HG03097 (cell line): ENCODE data around the gene ENG.
"Not testable (repeated sequence)": the region's sequence is repeated elsewhere in the genome, so short reads cannot be mapped to it uniquely, and the experiment has no call there.

ENCODE experiments used
- ATAC-seq: cut with Tn5 transposase; IDR thresholded peaks from one replicate; pipeline ENCODE4 v1.9.1; 2021; ENCODE audit not compliant: unreplicated experiment, low FRiP score

ENG gene

DNA sequence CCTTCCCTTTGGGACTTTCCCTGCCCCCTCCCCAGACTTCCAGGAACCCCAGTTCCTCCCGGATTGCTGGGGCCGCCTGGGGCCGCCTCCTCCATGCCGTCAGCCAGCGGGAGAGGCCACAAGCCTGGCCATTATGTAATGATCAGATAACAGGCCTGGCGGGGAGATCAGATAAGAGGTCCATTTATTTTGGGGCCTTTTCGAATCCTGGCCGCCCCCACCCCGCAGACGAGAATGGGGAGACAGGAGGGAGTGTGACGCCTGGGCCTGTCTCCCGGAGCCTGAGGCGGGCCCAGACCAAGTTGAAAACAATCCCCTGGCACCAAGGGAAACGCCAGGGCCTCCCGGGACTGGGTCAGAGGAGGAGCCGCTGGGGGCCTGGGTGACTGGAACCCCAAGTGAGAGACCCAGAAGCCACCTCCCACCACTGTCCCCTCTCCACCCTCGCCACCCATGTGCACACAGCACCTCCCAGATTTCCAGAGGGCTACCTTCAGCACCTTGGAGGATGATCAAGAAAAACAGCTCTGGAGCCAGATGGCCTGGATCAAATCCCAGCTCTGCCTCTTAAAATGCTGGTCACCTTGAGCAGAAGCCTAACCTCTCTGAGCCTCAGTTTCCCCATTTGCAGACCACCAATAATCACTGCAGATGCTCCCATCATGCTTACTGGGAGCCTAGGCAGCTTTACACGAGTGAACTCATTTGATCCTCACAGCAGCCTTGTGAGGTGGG, 7.8 kb downstream of the ENG start:
- ATAC-seq = no peak

DNA sequence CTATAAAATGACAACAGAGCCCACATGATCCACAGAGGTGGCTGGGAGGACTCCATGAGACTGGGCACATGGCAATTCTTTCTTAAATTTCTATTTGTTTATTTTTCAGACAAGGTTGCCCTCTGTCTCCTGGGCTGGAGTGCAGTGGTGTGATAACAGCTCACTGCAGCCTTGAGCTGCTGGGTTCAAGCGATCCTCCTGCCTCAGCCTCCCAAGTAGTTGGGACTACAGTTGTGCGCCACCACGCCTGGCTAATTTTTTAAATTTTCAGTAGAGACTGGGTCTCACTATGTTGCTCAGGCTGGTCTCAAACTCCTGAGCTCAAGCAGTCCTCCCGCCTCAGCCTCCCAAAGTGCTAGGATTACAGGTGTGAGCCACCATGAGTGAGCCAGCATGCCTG, 8.8 kb downstream of the ENG start:
- ATAC-seq = not testable (repeated sequence)

DNA sequence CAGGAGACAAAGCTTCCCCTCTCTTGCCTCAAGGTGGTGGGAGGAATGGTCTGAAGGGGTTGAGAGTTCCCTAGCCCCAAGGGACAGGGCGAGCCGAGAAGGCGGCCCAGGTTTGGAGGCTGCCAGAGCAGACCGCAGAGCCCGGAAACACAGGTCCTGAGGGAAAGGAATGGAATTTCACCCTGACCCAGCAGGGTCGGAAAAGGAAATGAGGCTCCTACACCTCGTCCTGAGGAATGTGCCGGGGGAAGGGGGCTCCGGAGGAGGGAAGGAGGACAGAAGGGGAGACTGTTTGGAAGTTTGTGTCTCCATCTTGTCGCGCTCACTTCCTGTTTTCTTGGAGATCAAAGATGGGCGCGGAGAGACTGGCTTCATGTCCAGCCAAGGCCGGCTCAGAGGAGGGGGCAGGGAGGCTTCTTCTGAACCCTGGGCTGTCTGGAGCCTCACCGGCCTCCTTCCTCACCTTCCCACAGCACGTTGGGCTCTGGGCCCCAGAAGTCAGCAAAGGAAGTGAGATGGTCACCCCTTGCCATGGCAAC, 9.6 kb downstream of the ENG start:
- ATAC-seq = no peak

DNA sequence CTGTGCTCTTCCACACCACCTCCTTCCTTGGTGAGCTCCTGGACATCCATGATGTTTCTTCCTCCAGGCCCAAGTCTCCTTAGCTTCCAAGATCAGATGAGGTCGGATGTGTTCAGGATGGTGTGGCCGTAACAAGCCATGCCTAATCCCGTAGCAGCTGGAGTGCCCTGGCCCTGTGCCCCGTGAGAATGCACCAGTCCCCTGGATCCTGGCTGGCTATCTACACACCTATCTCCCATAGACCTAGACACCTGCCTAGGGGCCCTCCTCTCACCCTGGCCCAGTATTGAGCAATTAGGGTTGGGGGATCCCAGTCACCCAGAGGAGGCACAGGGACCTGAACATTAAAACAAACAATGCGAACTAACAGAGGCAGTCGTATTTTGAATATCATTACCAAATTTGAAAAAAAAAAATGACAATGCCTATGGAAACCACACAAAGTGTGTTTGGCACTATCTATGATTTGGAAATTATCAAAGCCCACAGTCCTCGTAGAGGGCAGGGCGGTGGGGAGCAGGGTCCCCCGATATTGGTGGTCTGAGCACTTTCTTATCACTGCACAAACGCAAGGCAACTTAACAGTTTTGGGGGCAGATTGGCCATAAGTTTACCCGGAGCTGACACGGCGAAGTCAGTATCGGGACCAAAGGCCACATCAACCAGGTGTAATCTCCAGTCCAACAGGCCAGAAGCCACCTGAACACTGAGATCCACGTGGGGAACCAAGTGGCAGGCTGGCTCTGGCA, 13.2 kb downstream of the ENG start:
- ATAC-seq = no peak

DNA sequence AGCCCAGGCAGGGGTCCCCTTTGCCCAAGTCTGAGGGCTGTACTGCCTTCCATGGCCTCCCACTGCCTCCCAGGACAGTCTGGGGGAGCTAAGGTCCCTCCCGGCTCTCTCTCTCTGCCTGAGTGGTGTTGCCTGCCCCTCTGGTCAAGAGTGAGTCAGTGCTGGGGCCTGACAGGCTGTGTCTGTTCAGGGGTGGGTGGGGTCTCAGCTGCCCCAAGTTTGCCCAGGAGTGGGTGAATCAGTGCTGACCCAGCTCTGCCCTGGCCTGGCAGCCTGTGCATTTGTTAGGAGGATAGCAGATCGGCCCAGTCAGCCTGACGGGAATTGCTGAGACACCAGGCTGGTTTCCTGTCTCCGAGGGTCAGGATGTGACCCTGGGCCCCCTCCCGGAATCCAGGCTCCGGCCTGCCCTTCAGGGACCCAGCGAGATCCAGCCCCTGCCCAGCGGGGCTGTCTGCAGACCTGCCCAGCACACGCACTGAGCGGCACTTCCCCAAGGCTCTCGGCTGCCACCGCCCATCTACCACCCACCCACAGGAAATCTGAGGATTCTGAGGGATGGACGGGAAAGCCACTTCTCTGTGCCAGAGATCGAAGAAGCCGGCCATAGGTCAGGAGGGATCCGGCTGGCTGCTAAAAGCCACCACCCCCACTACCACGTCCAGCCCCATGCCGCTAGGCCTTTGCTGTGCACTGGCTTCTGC, 15.9 kb downstream of the ENG start:
- no peak for ATAC-seq

DNA sequence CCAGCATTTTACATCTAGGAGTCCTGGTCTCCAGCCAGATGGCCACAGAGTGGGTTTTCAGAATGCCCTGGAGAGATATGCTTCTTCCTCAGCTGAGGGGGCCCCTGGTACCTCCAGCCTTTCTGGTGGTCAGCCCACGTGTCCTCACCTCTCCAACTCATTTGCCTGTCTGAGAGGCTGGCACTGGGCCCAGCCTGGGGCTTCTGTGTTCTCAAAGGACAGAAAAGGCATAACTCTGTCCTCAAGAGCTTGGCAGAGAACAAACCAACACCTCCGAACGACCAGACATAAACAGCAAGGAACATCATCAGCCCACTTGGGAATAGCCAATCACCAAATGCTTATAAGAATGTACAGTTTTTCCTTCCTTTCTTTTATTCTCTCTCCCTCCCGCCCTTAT, 17.1 kb downstream of the ENG start:
- ATAC-seq = no peak

DNA sequence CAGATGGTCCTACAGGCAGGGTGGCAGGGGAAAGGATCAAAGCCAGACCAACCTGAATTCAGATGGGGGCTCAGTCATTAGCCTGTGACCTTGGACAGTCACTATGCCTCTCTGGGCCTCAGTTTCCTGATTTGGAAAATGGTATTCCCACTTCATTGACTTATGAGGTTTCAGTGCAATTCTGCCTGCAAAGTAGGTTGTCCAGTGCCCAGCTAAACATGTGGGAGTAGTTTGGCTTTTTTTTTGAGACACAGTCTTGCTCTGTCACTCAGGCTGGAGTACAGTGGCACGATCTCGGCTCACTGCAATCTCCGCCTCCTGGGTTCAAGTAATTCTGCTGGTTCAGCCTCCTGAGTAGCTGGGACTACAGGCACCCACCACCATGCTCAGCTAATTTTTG, 17.9 kb downstream of the ENG start:
- not testable (repeated sequence) for ATAC-seq

DNA sequence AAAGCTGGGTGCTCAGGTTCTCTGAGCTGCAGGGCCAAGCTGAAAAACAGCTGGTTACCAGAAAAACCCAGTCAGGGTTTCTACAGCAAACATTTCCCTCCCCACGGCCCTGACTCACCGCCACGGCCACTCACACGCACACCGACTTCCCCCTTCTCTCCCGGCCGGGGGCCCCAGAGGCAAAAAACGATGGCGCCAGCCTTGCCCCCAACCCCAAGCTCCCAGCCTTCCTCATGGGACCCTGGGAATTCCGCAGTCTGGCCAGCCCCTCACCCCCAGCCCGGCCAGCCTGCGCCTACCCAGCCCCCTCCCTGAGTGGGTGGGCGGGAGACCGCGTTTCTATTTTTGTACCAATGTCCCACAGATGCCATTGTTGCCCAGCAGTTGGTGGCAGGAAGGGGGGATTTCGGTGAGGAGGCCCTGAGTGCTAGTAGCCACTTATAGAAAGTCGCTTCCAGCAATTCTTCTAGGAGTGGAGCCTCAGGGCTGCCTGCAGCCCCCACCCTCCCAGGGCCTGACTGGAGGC, 18.4 kb downstream of the ENG start:
- no peak for ATAC-seq

DNA sequence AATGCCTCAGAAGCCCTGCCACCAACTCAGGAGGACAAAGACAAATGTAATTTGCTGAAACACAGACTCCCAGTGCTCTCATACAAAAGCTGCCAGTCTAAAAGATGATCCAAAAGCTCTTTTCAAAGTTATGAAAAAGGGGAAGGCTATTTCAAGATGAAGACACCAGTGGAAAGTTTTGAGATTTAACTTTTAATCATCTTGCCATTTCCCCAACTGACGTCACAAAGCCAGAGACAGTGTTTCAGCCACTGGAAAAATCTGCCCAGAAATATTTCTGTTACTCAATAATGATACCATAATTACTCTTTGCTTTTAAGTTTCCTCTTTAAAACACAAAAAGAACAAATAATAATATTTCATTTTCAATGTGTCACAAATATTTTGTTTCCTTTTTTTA, 20.9 kb downstream of the ENG start:
- ATAC-seq = no peak

DNA sequence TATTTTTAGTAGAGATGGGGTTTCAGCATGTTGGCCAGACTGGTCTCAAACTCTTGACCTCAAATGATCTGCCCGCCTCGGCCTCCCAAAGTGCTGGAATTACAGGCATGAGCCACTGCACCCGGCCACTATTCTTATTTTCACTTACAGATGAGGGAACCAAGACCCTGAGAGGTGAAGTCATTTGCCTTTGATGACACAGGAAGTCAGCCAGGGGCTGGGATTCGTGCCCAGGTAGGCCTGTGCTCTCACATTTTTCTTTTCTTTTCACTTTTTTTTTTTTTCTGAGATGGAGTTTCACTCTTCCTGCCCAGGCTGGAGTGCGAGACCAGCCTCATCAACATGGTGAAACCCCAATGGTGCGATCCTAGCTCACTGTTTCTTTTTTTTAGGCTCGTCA, 22.2 kb downstream of the ENG start:
- no peak for ATAC-seq

DNA sequence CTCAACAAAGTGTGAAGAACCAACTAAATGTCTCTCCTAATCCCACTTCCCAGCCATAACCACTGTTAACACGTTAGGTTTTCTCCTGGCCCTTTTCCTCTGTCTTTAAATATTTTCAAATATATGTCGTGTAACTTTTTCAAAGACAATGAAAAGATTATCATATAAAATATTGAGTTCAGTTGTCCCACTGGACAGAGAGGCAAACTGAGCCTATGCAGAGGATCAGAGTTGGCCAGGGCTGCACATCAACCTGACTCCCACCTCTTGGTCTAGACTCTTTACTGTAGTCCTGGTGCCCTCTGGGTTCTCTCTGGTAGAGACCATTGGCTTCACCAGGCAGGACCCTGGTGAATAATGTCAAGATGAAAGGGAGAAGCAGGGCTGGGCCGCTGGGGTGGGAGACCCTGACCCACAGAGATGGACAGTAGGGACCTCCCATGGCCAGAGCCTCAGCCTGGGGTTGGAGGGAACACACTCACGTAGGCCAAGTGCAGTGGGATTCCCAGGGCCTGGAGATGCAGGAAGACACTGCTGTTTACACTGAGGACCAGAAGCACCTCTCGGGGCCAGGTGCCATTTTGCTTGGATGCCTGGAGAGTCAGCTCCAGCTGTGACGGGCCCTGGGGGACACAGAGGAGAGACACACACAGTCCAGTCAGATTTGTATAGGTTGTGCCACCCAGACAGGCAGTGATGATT, 25.1 kb downstream of the ENG start:
- no peak for ATAC-seq

DNA sequence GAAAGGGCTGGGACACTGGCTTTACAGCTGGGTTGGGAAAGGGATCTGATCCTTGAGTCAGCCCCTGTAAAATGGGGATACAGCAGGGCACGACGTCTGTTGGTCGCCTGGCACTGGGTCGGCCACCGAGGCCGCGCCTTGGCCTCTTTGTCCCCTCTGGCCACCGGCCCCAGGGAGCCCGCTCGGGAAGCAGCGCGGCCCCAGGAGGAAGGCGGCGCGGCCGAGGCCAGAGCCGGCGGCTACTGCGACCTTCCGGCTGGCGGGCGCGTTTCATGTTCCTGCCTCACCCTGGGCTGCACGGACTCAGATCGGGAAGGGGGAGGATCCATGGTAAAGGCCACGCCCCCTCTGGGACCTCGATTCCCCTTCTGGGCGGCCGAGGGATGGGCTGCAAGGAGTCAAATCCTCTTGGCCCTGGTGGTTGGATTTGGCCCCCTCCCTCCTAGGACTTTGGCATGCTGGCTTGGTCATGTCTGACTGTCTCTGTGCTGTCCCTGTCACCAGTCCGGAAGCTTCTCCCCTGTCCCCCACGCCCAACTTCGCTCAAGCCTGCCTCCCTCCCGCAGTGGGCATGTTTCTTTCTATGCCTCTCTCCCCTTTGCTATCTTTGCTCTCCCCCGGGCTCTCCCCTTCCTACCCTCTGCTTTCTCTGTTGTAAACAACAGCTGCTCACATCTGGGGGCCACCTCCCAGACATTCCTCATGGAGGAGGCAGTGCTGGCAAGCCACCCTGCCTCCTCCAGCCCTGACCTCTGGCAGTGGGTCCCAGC, 26.0 kb downstream of the ENG start:
- no peak for ATAC-seq

DNA sequence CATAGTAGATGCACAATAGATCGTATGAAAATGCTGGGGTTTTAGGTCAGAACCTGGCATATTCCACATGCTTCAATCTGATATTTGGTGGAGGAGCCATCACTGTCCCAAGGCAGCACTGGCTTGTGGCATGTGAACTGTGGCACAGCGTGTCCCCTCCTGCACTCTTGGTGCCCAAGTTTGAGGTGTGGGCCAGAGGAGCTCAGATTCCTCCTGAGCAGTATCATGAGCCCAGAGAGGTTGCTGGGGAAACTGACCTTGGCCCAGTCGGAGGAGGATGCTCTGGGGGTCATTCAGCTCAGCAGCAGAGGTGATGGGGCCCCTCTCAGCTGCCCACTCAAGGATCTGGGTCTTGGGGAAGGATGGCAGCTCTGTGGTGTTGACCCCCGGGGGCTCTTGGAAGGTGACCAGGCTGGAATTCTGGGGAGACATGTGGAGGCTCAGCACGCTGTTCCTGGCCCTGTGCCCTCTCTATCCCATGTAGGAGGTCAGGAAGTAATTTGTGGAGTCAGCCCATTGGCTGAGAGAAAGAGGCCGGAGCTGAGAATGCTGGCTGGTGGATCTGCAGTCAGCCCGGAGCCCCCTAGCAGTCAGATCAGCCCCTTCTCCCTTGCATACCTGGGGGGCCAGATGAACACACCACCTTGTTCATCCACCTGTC, 28.1 kb downstream of the ENG start:
- ATAC-seq = no peak

DNA sequence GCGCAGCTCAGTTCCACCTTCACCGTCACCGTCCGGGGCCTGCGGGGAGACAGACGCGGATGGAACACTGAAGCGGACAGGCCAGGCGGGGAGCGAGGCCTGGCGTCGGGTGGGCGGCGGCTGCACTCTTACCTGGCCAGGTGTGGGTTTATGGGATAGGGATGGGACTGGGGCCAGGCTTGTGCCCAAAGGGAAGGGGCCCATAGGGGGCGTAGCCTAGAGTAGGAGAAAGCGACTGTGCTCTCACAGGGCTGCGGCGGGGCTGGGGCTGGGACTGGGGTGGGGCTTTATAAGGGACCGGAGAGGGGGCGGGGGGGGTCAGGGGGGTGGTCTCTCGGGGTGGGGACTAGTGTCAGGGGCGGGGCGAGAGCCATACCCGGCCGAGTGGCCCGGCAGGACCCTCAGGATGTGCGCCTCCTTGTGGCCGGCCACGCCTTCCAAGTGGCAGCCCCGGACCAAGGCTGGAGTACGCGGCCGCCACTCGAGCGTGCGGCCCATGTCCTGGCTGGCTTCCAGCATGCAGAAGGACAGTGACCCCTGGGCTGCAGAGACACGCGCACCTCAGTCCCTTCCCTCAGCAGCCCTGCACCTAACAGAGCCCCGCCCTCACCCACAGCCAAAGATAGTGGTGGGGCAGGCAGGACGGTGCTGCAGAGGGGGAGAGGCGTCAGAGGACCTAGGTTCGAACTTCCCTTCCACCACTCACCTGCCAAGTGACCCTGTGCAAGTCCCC, 29.0 kb downstream of the ENG start:
- ATAC-seq = no peak

DNA sequence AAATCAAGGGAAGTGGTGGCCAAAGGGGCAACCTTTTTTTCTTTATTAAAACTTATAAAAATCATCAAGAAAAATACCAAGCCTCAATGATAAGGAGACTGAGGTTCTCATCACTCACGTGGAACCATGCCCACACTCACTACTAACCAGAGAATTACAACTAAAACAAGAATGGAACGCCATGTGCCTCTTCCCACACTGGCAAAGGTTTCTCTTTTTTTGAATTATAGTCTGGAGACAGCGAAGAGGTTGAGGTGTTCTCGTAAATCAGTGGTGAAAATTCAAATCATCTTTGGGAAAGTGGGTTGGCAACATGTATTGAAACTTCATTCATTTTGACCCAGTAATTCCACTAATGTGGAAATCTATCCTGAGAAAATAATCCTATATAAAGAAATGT, 32.4 kb downstream of the ENG start:
- ATAC-seq = no peak

DNA sequence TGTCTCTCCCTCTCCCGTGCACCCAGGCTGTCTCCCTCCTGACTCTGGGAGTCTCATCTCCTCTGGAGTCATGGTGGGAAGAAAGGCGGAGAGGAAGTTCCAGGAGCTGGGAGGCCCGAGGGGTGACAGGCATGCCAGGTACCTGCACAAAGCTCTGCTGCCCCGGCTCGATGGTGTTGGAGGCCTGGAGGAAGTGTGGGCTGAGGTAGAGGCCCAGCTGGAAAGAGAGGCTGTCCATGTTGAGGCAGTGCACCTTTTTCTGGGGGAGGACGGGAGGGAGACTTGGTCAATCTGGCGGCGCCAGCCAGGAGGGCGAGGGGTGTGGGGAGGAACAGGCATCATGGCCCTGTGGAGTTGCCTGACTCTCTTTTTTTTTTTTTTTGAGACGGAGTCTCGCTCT, 35.9 kb downstream of the ENG start:
- no peak for ATAC-seq

DNA sequence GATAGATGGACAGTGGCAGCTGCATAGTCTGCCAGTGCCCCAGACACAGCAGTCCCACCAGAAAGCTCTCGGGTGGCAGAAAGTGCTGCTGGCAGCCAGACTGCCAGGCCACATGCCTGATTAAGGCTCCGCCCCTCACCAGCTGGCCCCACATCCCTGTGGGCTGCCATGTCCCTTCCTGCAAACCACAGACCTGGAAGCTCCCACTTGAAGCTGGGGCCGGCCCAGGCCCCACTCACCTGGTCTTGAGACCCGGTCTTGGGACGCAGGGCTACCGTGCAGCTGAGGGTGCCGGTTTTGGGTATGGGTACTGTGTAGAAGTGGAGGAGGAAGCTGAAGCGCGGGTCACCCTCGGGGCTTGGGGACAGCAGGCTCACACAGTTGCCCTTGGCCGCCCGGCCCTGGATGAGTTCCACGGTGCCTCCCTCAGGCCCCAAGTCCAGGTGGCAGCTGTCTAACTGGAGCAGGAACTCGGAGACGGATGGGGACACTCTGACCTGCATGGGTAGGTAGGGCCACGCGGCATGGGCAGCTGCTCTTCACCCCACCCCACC, 36.5 kb downstream of the ENG start:
- ATAC-seq = no peak

DNA sequence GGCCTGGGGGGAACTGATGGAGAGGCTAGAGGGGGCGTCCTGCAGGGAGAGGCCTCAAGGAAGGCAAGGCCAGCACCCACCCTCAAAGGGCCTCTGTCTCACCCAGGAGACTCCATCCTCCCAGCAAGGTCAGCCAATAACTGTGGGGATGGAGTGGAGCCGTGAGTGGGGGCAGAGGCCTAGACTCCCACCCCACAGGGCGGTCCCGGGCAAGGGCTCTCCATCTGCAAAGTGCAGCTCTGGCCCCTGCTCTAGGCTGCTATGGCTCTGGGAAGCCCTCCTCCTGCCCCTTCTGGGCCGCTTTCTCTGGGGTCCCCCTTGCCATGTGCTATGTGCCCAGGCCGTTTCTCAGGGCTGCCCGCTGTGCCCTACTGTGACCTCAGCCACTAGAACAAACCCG, 37.7 kb downstream of the ENG start:
- no peak for ATAC-seq
